Activated naive CD8-positive, alpha-beta T cell treated with anti-CD3 and anti-CD28 coated beads, Interleukin-2, amount 50 U/mL, for 16 hours (primary cell): ENCODE measurements around the gene SMCO1.
"Not testable (repeated sequence)": the region's sequence is repeated elsewhere in the genome, so short reads cannot be mapped to it uniquely, and the experiment has no call there.

ENCODE experiments used
- DNase-seq: peaks from one replicate; pipeline ENCODE4 v3.0.0-alpha.2; 2020; ENCODE audit warnings: low read depth, low spot score

The SMCO1 gene

DNA sequence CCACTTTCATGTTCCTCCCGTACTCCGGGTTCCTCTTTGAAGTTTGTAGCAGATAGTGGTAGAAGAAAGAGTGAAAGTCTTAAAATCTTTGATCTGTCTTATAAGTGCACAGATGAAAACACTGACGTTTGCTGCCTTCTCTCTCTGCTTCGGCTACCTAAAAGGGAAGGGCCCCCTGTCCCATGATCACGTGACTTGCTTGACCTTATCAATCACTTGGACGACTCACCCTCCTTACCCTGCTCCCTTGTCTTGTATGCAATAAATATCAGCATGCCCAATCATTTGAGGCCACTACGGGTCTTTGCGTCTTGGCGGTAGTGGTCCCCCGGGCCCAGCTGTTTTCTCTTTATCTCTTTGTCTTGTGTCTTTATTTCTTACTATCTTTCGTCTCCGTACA lies 6.1 kb upstream of the SMCO1 start:
- not testable (repeated sequence) for DNase-seq

DNA sequence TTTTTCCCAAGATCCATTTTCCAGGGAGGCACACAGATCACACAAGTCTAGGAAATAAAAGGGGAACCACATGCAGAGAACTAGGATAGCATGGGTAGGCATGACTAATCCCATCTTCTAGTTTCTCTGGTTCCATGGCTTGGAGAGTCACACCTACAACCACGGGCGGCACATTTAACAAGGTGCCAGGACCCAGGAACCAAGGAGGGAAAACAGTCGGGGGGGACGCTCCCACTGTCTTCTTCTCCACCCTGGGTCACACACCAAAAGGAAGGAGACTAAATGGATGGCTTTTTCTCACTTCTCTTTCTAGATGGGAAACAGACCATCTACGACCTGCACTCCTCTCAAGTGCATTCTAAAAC lies 4.6 kb upstream of the SMCO1 start:
- DNase-seq: no peak

DNA sequence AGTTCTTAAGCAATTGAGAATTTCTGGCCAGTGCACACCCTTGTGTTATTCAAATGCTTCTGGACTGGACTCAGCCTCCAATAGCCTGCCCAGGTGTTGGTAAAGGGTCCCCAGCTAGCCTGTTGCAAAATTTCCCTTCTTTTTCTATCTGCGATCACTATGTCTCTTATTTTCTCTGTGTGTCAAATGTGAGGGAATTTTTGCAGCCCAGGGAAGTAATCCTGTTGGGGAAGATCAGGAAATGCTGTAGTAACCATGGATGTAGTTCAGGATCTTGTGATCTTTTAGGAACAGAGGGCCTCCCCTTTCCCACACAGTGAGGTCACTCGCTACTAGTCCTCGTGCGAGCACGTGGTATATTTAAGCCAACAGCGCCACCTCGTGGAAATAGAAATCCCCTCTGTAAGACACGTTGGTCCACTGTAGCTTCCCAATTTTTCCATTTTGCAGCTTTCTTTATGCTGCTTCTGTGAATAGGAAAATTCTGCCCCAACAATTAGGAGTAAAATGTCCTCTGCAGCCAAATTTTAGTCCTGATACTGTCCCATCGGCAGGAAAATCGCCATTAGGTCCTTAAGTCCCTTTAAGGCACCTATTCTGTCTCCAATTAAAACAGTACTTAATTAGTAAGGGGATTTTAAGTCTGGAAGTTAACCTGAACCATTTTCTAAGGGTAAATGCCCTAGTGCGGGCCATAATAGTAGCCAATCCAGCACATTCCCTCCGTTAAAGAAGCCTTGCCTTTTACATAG lies 4.0 kb upstream of the SMCO1 start:
- no peak for DNase-seq

DNA sequence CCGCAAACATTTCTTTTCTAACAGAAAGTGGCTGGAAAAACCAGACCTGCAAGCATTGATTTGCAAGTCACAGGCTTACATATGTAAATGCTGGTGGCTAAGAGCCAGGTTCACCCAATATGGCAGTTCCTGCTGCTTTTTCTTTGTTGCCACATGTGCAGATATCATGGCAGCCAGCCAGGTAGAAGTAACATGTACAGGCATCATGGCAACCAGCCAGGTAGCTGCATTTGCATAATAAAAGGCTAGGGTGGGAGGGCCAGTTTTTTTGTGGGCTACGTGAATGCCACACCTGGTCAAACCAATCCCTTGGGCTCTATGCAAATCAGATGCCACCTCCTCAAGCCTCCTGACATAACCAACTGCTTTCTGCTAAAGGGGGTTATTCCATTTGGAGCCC lies 2.8 kb upstream of the SMCO1 start:
- no peak for DNase-seq

DNA sequence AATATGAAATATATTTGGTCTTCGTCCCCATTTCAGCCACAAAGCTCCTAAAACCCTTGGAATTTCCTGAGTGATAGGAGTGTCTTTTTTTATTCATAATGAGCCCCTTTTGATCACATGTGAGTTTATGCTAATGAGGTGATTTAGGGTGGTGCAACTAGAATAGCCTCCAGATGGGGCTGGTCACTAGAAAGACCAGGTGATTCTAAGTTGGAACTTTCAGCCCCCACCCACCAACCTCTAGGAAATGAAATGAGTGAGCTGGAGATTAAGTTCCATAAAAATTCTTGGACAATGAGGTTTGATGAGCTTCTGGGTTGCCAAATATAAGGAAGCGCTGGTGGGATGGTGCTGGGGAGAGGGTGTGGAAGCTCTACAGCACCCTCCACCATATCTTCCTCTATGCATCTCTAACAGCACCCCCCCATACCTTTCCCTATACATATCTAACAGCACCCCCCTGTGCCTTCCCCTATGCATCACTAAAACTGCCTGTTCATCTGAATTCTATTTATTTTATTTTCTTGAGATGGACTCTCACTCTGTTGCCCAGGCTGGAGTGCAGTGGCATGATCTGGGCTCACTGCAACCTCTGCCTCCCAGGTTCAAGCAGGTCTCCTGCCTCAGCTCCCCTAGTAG lies 2.1 kb upstream of the SMCO1 start:
- no peak for DNase-seq

DNA sequence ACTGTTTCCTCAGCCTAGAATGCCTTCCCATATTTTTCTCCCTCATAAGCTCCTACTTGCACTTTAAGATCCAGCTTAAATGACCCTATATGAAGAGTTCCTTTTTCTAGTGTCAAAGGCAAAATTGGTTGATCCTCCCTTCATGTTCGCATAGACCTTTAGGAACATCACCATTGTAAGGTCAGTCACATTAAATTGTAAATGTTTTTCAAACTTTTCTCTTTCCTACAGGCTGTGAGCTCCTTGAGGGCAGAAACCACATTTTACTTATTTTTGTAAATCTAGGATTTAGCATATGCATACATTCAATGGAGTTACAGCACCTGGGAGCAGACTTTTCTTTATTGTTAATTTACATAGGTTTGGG lies 813 bp downstream of the SMCO1 start:
- no peak for DNase-seq

DNA sequence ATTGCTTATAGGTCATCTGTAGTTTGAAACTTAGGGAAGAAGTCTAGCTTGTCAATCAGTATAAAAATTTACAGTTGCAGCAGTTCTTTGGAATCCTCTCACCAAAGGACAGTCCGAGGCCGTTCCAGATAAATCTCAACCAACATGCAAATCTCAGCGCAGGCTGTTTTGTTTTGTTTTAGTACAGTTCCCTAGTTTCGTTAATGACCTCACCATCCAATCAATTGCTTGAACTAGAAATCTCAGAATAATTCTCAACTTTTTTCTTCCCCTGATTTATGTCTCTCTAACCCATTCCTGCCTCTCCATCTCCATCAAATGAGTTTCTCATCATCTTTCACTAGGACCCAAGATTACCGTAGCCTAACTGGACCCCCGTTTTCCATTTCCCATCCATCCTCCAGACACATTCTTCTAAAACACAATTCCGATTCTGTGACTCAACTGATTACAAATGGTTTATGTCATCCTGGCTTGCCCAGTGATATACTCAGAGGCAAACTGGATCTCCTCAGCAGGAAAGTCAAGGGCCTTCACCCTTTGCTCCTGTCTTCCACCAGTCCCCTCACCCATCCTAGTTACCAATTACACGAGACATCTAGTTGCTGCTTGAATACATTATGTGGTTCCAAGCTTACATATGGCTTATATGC lies 1.3 kb downstream of the SMCO1 start:
- no peak for DNase-seq

DNA sequence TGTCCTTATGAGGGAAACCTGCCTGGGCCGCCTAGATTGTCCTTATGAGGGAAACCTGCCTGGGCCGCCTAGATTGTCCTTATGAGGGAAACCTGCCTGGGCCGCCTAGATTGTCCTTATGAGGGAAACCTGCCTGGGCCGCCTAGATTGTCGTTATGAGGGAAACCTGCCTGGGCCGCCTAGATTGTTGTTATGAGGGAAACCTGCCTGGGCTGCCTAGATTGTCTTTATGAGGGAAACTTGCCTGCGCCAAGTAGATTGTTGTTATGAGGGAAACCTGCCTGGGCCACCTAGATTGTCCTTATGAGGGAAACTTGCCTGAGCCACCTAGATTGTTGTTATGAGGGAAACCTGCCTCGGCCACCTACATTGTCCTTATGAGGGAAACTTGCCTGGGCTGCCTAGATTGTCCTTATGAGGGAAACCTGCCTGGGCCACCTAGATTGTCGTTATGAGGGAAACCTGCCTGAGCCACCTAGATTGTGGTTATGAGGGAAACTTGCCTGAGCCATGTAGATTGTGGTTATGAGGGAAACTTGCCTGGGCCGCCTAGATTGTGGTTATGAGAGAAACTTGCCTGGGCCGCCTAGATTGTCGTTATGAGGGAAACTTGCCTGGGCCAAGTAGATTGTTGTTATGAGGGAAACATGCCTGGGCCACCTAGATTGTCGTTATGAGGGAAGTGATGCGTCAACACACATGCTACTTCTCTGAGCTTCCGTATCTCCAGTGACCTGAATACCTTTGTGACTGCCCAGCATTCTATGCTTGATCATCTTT lies 3.3 kb downstream of the SMCO1 start:
- not testable (repeated sequence) for DNase-seq

DNA sequence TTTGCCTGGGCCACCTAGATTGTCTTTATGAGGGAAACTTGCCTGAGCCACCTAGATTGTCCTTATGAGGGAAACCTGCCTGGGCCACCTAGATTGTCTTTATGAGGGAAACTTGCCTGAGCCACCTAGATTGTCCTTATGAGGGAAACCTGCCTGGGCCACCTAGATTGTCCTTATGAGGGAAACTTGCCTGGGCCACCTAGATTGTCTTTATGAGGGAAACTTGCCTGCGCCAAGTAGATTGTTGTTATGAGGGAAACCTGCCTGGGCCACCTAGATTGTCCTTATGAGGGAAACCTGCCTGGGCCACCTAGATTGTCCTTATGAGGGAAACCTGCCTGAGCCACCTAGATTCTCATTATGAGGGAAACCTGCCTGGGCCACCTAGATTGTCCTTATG lies 4.0 kb downstream of the SMCO1 start:
- not testable (repeated sequence) for DNase-seq

DNA sequence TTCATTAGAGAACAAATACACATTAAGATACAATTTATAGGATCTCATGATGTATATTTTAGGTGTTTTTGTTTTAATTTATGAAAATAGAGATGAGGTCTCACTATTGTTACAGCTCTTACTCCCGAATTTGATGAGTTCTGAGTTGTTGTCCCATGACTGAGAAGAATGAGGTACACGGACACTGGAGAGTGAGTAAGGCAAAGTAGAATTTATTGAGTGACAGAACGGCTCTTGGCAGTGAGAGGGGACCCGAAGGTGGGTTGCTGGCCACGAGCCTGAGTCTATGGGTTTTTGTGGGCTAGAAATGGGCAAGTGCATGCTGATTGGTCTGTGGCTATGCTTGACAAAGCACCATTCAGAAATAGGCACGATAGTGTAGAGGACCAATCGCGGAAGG lies 8.5 kb downstream of the SMCO1 start:
- no peak for DNase-seq

DNA sequence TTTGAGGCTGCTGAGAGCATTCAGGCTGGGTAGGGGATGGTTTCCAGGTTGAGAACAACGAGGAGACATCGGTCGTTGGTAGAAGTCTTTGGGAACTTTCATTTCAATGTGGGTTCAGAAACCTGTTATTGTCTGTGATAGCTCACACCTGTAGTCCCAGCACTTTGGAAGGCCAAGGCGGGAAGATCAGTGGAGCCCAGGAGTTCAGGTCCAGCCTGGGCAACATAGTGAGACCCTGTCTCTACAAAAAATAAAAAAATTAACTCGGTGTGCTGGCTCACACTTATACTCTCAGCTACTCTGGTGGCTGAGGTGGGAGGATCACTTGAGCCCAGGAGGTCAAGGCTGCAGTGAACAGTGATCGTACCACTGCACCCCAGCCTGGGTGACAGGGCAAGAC lies 10.6 kb downstream of the SMCO1 start:
- DNase-seq: no peak

DNA sequence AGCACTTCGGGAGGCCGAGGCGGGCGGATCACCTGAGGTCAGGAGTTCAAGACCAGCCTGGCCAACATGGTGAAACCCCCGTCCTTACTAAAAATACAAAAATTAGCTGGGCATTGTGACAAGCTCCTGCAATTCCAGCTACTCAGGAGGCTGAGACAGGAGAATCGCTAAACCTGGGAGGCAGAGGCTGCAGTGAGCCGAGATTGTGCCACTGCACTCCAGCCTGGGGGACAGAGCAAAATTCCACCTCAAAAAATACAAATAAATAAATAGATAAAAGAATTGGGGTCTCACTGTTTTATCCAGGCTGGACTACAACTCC lies 11.1 kb downstream of the SMCO1 start:
- DNase-seq: not testable (repeated sequence)

DNA sequence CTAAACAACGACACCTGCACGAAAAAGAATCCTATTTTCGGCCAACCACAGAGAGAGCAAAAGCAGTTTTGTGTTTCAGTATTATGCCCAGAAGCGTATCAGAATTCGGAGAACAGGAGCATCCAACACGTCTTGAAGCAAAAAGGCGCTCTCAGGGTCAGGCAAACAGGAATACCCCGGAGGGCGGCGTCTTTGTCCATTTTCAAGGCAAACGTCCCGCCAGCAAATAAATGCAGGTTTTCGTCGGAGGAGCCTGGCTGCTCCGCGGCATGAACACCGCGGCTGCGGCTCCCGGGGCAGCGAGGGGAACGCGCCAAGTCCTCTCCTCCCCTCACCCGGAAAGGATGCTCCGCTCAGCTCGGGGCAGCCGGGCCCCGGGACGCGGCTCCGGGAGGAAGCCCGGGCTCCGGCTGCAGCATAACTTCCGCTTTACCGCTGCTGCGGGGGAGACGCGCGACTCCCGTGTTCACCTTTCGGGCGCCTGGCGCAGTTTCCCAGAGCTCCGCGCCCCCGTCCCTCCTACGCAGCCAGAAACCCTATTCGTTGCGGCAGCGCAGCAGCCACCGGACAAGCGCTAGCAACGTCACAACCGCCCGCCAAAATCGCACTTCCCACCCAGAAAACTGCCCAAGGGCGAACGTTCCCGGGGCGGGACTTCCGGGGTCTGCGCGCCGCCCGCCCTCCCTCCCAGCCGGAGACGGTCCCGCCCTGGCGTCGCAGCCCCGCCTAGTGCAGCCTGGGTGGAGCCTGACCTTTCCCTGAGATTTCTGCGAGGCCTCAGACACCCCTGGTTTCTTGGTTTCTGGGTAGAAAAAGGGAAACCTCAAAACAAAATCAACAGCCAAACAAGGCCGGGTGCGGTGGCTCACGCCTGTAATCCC lies 11.7 kb downstream of the SMCO1 start, which contains the start of gene RNF168:
RNF168 (minus strand) TSS at position 573 of the 881 bp plus-strand sequence. CDS start 595 bp downstream, outside the sequence.
- DNase-seq: peak; percentile 78

DNA sequence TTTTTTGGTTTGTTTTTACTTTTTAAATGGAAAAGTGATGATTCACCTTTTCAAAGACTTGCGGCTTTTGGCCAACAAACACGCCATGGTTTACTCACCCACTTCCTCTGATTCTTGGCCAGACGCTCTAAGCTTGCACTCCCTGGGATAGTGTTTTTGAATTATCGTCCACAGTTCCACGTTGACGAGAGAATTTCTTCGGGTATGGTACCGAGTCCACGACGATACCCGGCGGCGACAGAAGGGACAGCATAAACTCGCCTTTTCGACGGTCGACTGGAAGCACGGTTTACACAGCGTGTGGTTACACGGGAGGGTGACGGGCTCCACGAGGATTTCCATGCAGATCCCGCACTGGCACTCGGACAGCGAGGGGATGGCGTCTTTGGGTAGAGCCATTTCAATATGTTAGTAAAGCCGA lies 12.4 kb downstream of the SMCO1 start:
- no peak for DNase-seq

DNA sequence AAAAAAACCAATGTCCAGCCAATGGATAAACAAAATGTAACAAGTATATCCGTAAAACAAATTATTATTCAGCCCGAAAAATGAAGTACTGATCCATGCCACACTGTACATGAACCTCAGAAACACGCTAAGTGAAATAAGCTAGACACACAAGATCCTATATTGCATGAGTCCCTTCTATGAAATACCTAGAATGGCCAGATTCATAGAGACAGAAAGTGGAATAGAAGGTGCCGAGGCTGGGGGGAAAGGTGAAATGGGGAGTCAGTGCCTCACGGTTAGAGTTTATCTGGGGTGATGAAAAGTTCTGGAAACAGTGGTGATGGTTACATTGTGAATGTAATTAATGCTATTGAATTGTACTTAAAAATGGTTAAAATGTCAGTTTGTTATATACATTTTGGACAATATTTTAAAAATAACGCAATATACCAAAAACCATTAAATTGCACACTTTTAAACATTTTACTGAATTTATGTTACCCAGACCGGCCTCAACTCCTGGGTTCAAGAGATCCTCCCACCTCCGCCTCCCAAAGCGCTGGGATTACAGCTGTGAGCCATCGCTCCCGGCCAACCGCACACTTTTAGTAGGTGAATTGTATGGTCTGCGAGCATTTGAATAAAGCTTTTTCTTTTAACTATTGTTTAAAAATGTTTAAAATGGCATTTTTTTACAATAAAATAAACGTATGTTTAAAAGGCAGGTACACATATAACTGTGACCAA lies 13.7 kb downstream of the SMCO1 start:
- no peak for DNase-seq

DNA sequence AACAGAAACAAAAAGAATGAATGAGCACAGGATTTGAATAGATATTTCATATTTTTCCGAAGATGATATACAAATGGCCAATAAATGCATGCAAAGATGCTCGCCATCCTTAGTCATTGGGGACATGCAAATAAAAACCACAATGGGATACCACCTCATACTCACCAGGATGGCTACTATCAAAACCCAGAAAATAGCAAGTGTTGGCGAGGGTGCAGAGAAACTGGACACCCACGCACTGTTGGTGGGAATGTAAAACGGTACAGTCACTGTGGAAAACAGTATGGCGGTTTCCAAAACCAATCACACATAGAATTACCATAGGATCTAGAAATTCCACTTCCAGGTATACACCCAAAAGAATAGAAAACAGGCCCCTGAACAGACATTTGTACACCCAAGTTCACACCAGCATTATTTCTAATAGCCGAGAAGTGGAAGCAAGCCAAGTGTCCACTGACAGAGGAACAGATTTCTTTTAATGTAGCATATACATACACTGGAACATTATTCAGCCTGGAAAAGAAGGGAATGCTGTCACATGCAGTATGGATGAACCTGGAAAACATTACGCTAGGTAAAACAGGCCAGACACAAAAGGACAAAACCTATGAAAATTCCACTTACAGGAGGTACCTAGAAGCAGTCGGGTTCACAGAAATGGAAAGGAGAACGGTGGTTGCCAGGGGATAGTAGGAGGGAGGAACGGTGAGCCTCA lies 15.2 kb downstream of the SMCO1 start:
- DNase-seq: no peak

DNA sequence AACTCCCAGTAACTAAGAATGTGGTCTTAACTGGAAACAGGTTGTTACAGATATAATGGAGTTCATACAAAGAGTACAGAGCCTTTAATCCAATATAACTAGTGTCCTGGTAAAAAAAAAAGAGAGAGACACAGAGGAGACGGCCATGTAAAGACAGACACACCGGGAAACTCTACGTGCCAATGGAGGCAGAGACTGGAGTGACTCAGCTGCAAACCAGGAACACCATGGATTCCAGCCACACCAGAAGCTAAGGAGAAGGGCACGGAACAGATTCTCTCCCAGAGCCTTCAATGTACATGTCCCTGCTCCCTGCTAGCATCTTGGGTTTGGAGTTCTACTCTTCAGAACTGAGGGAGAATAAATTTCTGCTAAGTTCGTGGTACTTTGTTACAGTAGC lies 16.1 kb downstream of the SMCO1 start:
- no peak for DNase-seq

DNA sequence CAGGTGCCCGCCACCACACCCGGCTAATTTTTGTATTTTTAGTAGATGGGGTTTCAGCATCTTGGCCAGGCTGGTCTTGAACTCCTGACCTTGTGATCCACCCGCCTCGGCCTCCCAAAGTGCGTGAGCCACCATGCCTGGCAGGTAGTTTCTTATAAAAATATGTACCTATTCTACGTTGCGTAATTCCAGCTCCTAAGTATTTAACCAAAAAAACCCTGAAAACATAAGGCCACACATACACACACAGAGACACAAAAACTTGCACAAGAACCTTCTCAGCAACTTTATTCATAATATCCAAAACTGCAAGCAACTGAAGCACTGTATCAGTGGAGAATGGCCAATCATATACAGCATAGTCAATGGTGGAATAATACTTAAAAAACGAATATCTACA lies 16.8 kb downstream of the SMCO1 start:
- DNase-seq: no peak

DNA sequence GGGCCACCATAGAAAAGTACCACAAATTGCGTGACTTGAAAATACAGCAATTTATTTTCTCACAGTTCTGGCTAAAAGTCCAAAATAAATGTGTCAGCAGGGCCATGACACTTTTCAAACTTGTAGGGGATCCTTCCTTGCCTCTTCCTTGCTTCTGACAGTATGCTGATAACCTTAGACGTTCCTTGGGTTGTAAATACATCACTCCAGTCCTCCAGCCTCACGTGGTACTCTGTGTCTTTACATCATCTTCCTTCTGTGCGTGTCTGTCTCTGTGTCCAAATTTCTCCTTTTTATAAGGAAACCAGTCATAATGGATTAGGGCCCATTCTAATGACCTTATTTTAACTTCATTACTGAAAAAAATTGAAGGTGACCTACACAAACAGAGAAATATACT lies 19.0 kb downstream of the SMCO1 start:
- no peak for DNase-seq

DNA sequence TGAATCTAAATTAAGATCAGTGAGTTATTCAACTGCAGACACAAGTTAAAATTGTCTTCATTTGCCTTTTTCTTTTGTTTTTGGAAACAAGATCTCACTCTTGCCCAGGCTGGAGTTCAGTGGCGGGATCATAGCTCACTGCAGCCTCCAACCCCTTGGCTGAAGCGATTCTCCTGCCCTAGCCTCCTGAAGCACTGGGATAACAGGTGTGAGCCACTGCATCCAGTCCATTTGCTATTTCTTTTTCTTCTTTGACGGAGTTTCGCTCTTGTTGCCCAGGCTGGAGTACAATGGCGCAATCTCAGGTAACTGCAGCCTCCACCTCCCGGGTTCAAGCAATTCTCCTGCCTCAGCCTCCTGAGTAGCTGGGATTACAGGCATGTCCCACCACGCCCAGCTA lies 21.9 kb downstream of the SMCO1 start:
- no peak for DNase-seq
